ENCODE measurements around the gene SAMD9. TPM values are rescaled to one million over a fixed set of nuclear protein-coding genes. Genes with fewer than 3 reads are reported as not detected.

SAMD9 gene
- total and polyA plus RNA-seq, 2 donors (not counting 3 experiments of a cell fraction or from before 2014, with no cell fraction given), result 0.92 to 6.8 TPM

- H2AFZ ChIP-seq (ENCODE audit: low read depth, low read length), result no peak overlapping the region
- CTCF ChIA-PET, result no interaction called here
- intact Hi-C loops (cut with micrococcal nuclease), result loop anchor here (1.0 to 5.0 kb wide), 12 partner anchors 43 to 808 kb away; partner anchors contain the start of genes ANKIB1, FAM133B, KRIT1 and PEX1
- POLR2A ChIA-PET, result no interaction called here
- no peak for DNase-seq (ENCODE audit: low read depth, low spot score)
- H3K4me2 ChIP-seq (ENCODE audit: insufficient read depth, low read length), result no peak overlapping the region
- no peak overlapping the region for H3K27ac ChIP-seq (ENCODE audit: insufficient read depth, low read depth, low read length)
- no TSS peak for BruUV-seq (replicated peaks)
- peak; percentile 37 for FAIRE-seq
- H3K79me2 ChIP-seq (ENCODE audit: control insufficient read depth, insufficient read depth, low read length), result no peaks in the 10 kb centered on the region
- peaks cover 0 to 1% of the 10 kb centered on the region in 2 experiments for H3K27me3 ChIP-seq (ENCODE audit: control insufficient read depth in 2 of 2, insufficient read depth in 2 of 2, low read length in 2 of 2)
- no peak for TF ChIP-seq GATA2 (IDR thresholded peaks at IDR 0.05; ENCODE audit: insufficient read depth, insufficient read length, low read depth, low read length)
- no peak for TF ChIP-seq EZH2 (IDR thresholded peaks at IDR 0.05; ENCODE audit: borderline replicate concordance, low read depth, low read length, severe bottlenecking)
- TF ChIP-seq FOS (IDR thresholded peaks at IDR 0.05; ENCODE audit: borderline replicate concordance, insufficient read depth, low read length), result no peak
- no peak for TF ChIP-seq MAX (IDR thresholded peaks at IDR 0.05; ENCODE audit: insufficient read depth, insufficient read length)
- TF ChIP-seq POLR2AphosphoS5 (IDR thresholded peaks at IDR 0.05; ENCODE audit: insufficient read depth, low read depth, low read length), result no peak
- TF ChIP-seq MYC (IDR thresholded peaks at IDR 0.05; ENCODE audit: low read depth, low read length), result no peak
- TF ChIP-seq POLR2A (IDR thresholded peaks at IDR 0.05; ENCODE audit: low read depth, low read length), result no peak
- TF ChIP-seq JUN (IDR thresholded peaks at IDR 0.05; ENCODE audit: borderline replicate concordance, insufficient read depth, insufficient read length, low read depth), result no peak
- no peak for TF ChIP-seq CTCF (IDR thresholded peaks at IDR 0.05; ENCODE audit: extremely low read depth in 1 of 2, insufficient read depth in 1 of 2, low read depth in 1 of 2, low read length in 2 of 2)
- peak overlapping the region; percentile 16 for H3K9ac ChIP-seq (replicated peaks; ENCODE audit: extremely low read depth, insufficient read depth, low read length)
- no peaks in the 10 kb centered on the region for H4K20me1 ChIP-seq (replicated peaks; ENCODE audit: control insufficient read depth, extremely low read depth, insufficient read depth, low read length)
- H3K9me3 ChIP-seq (replicated peaks; ENCODE audit: control insufficient read depth, insufficient read depth, low read length), result no peaks in the 10 kb centered on the region
- dilution Hi-C loops (cut with MboI; ENCODE audit: extremely low pct_ligation_motif_present, low sequenced_read_pairs), result no loop called here
- H3K36me3 ChIP-seq (ENCODE audit: control insufficient read depth in 2 of 2, extremely low read depth in 1 of 2, insufficient read depth in 2 of 2, low read length in 2 of 2), result no peaks in the 10 kb centered on the region
- no peaks in the 10 kb centered on the region for H3K4me1 ChIP-seq (ENCODE audit: control insufficient read depth, extremely low read depth, insufficient read depth, low read length)
- H3K4me3 ChIP-seq (replicated peaks in 1 of 3; ENCODE audit: insufficient read depth in 1 of 3, low read depth in 1 of 3, low read length in 3 of 3), result no peak overlapping the region
- no peaks in the 10 kb centered on the region for H3K9me1 ChIP-seq (replicated peaks; ENCODE audit: control insufficient read depth, extremely low read depth, insufficient read depth, low read length)
Measured at GRCh38 chr7:93054975-93055374, 62.8 kb downstream of the SAMD9 start.
